HG03060 (cell line): ENCODE results near the gene MIS12.

Source experiments
- ATAC-seq: cut with Tn5 transposase; IDR thresholded peaks from one replicate; pipeline ENCODE4 v1.9.1; 2021; ENCODE audit warnings: low read depth, moderate number of reproducible peaks; ENCODE audit not compliant: unreplicated experiment

Gene MIS12

GRCh38 chr17:5486206-5487124, at the start of gene MIS12:
Gene MIS12 (plus strand): TSS chr17:5486566. CDS start chr17:5488863, 2,297 bp downstream.
- peak; percentile 74 for ATAC-seq

- ATAC-seq, result no peak
Observed at GRCh38 chr17:5437721-5438317, 48.5 kb upstream of the MIS12 start.

- peak; percentile 59 for ATAC-seq
Observed at GRCh38 chr17:5438716-5439445, 47.5 kb upstream of the MIS12 start, which contains the start of gene C1QBP. Gene C1QBP (minus strand): TSS chr17:5439155. CDS start chr17:5439073, 82 bp downstream.

- ATAC-seq, result no peak
Observed at GRCh38 chr17:5439446-5439764, 47.0 kb upstream of the MIS12 start.

GRCh38 chr17:5443728-5444127, 42.6 kb upstream of the MIS12 start:
- ATAC-seq, result no peak

- no peak for ATAC-seq
Observed at GRCh38 chr17:5444209-5444608, 42.2 kb upstream of the MIS12 start.

GRCh38 chr17:5446786-5447185, 39.6 kb upstream of the MIS12 start:
- ATAC-seq, result no peak

- no peak for ATAC-seq
Observed at GRCh38 chr17:5464717-5465507, 21.5 kb upstream of the MIS12 start.

GRCh38 chr17:5466295-5466694, 20.1 kb upstream of the MIS12 start:
- ATAC-seq, result no peak

GRCh38 chr17:5467416-5467815, 18.9 kb upstream of the MIS12 start:
- ATAC-seq, result no peak

GRCh38 chr17:5468075-5468473, 18.3 kb upstream of the MIS12 start:
- ATAC-seq, result no peak

GRCh38 chr17:5472511-5472910, 13.9 kb upstream of the MIS12 start:
- ATAC-seq, result no peak

- no peak for ATAC-seq
Observed at GRCh38 chr17:5473906-5474305, 12.5 kb upstream of the MIS12 start.

GRCh38 chr17:5478992-5479391, 7.4 kb upstream of the MIS12 start:
- ATAC-seq, result no peak

GRCh38 chr17:5480962-5481361, 5.4 kb upstream of the MIS12 start:
- ATAC-seq, result no peak

GRCh38 chr17:5481451-5481850, 4.9 kb upstream of the MIS12 start:
- ATAC-seq, result no peak

GRCh38 chr17:5485270-5486205, 828 bp upstream of the MIS12 start, which contains the start of gene DERL2:
Gene DERL2 (minus strand): TSS chr17:5486178. CDS start chr17:5486161, 17 bp downstream.
- ATAC-seq, result peak; percentile 16

- ATAC-seq, result no peak
Observed at GRCh38 chr17:5488752-5489151, 2.4 kb downstream of the MIS12 start.

- no peak for ATAC-seq
Observed at GRCh38 chr17:5492970-5493369, 6.6 kb downstream of the MIS12 start.
